ENCODE results near the gene CTIF.

The CTIF gene

GRCh38 chr18:48813833-48814489, 275.1 kb downstream of the CTIF start:
- no peak for DNase-seq (ENCODE audit: low read depth in 2 of 3, low spot score in 2 of 3)

DNA sequence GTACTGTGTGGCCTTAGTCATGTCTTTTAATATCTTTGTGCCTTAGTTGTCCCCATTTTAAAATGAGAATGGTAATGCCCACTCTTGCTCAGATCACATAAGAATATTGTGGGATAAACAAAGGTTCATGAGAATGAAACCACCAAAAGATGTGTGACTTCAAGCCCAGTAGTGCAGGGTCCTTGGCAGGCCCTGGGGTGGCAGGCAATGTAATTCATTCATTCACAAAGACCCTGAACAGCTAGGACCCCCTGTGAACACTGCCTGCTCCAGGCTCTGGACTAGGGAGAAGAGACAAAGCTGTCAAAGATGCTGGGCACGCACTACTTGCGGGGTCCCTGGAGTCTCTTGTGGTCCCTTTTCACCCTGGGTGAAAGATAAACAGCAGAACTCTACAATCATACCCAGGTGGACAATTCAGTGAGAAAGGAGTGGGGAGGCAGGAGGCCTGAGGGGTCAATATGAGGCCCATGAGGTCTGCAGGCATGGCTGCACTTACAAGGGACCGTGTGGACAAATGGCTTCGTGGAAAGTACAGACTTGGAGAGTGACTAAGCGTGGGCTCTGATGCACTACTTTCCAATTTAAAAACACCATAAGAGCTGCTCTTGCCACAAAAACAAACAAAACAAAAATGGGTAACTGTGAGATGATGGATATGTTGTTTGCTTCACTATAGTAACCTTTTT, 275.8 kb downstream of the CTIF start:
- DNase-seq (ENCODE audit: low read depth in 2 of 3, low spot score in 2 of 3): no peak

GRCh38 chr18:48815179-48815515, 276.3 kb downstream of the CTIF start:
- no peak for DNase-seq (ENCODE audit: low read depth in 2 of 3, low spot score in 2 of 3)

DNA sequence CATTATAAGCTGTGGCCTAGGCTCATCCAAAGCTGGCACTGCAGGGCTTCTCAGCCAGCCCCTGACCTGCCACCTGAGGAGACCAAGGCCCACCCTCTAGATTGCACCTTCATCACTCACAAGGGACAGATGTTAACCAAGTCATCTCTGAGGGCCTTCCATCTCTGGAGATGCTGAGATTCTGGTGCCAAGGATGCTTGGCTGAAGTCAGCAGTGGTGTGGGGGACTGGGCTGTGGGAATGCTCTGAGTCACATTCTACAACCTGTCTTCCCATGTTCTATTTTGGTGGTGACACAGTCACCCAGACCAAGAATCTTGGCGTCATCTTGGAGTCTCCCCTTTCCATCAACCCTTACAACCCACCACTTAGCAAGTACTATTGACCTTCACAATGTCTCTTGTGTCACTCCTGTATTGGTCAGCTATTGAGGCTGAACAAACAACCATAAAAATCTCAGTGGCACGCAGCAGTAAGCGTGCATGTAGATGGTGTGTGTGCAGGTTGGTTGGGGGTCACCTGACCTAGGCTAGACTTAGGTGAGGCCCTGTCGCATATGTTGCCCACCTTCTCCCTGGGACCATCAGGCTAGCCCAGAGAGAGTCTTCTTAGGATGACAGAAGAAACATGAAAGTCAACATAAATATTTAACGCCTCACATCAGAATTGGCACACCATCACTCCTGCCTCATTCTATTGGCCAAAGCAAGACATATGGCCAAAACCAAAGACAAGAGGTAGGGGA, 276.9 kb downstream of the CTIF start:
- DNase-seq (ENCODE audit: low read depth in 2 of 3, low spot score in 2 of 3): no peak

DNA sequence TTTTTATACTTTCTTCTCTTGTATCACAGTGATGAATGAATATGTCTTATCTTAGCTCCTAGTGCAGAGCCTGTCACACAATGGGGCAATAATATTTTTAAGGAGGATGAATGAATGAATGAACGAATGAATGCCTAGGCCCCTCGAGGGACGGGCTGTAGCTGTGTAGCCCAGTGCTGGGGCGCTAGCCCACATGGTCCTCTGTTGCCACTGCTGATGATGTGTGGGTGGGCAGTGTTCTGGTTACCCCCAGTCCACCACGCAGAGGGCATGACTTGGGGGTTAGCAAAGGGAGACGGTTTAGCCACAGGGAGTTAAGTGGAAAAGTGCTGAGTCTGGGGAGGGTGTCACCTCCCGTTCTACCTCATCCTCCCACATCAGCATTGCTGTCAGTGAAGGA, 277.7 kb downstream of the CTIF start:
- DNase-seq (ENCODE audit: low read depth in 2 of 3, low spot score in 2 of 3): no peak

DNA sequence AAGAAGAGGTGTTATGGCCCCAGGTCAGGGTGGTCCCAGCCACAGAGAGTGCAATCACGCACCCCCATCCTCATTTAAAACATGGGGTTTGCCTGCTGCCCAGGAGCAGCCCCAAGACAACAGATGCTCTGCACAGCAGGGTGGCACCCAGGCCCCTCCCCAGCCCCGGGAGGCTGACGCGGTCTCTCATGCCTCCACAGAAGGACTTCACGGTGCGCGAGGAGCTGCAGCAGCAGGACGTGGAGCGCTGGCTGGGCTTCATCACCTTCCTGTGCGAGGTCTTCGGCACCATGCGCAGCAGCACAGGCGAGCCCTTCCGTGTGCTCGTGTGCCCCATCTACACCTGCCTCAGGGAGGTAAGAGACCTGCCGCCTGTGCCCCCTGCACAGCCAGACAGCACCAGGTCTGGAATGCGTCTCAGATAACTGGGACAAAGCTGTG, 278.2 kb downstream of the CTIF start:
- no peak for DNase-seq (ENCODE audit: low read depth in 2 of 3, low spot score in 2 of 3)

GRCh38 chr18:48818329-48819254, 279.8 kb downstream of the CTIF start:
- no peak for DNase-seq (ENCODE audit: low read depth in 2 of 3, low spot score in 2 of 3)

DNA sequence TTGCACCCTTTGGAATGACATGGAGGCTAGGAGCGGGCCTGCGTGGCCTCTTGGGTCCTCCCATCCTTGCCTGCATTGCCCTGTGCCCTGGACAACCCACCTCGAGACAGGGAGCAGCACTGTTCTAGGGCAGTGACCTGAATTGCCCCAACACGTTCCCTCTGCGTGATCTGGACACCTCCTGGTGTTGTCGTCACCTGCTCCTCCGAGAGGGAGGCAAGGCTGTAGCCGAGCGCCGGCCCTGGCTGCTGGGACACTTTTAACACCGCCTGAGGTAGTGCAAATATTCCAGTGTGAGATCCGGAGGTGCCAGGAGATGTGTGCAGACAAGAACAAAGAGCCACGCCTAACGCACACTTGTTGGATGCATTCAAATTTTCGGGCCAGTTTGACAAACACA, 280.4 kb downstream of the CTIF start:
- no peak for DNase-seq (ENCODE audit: low read depth in 2 of 3, low spot score in 2 of 3)

DNA sequence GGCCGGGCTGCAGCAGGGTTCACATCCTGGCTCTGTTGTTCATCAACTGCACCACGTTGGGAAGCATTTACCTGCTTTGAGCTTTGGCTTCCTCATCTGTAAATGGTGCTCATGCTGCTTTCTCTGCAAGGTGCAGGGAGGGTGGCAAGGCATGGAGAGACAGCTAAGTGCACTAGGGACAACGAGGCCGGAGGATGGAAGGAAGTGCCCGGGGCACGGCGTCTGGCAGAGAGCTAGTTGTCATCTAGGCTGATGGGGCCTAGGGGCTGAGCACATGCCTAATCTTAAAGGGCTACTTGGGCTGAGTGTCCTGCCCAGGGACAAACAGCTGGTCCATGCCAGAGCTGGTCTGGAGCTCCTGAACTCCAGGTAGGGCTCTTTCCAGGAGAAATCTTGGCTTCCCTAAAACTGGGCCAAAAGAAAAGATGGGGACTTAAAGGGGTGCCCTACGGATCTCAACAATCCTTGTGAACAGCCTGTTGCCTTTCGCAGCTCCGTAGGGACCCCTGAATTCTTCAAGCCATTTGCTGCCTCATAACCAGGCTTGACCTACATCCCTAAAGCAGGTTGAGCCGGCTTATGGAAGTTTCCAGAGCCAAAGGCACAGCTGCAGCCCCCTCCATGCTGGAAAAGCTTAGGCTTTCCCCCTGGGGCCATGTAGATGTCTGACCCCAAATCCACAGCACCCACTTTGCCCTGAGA, 281.1 kb downstream of the CTIF start:
- no peak for DNase-seq (ENCODE audit: low read depth in 2 of 3, low spot score in 2 of 3)

GRCh38 chr18:48820483-48821250, 281.8 kb downstream of the CTIF start:
- no peak for DNase-seq (ENCODE audit: low read depth in 2 of 3, low spot score in 2 of 3)

- DNase-seq (ENCODE audit: low read depth in 2 of 3, low spot score in 2 of 3): no peak
Measured at GRCh38 chr18:48821251-48821590, 282.4 kb downstream of the CTIF start.

DNA sequence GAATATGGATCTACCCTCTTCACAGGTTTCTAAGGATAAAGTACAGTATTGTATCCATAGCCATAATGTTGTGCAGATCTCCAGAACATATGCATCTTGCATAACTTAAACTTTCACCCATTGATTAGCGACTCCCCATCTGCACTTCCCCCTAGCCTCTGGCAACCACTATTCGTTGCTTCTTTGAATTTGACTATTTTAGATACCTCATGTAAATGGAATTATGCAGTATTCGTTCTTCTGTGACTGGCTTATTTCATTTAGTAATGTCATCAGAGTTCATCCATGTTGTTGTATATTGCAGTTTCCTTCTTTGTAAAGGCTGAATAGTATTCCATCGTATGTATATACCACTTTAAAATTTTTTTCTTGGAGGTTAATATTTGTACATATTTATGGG, 283.0 kb downstream of the CTIF start:
- no peak for DNase-seq (ENCODE audit: low read depth in 2 of 3, low spot score in 2 of 3)

DNA sequence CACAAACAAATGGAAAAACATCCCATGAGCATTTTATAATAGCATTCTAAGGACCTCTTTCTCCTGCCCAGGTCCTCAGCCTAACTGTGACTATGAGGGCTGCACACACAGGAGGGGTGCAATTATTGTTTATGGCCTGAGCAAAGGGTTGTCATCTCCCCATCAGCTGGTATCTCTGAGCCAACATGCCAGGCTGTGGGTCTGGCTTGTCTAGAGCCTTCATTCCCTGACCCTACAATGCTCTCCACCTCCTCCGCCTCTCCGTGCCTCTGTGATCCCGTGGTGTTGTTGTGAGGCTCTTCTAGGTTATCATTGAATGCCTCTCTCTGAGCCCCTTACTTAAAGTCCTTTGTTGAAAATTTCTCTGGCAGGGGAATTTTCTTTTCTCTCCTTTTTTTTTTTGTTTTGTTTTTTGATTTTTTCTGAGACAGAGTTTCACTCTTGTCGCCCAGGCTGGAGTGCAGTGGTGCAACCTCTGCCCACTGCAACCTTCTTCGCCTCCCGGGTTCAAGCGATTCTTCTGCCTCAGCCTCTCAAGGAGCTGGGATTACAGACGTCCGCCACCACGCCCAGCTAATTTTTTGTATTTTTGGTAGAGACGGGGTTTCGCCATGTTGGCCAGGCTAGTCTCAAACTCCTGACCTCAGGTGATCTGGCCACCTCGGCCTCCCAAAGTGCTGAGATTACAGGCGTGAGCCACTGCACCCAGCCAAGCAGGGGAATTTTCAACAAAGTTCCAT, 285.6 kb downstream of the CTIF start:
- no peak for DNase-seq (ENCODE audit: low read depth in 2 of 3, low spot score in 2 of 3)

DNA sequence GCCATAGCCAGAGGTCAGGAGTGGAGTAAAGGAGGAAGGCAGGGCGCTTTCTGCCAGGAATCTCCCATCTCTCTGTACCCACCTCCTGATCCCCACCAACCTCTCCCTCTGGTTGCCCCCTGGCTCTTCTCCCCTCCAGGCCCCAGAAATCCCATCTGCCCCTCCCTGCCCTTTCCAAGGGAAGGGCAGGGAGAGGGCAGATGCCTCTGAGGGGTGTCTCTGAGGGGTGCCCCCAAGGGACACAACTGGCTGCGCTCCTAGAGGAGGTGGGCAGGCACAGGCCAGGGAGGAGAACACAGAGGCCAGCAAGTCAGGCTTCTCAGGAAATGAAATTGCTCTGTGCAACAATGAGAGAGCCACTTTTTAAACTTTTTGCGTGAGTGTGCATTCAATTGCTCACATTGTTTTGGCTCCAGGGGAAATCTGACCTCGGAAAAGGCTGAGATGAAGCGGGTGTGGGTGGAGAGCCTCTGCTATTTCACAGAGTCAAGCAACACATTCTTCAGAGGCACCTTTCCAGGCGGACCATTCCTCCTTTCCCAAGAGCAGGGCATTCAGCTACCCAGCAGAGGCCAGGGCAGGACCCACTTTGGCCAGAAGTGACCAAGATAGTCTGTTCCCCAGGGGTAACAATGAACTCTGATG, 286.4 kb downstream of the CTIF start:
- no peak for DNase-seq (ENCODE audit: low read depth in 2 of 3, low spot score in 2 of 3)

DNA sequence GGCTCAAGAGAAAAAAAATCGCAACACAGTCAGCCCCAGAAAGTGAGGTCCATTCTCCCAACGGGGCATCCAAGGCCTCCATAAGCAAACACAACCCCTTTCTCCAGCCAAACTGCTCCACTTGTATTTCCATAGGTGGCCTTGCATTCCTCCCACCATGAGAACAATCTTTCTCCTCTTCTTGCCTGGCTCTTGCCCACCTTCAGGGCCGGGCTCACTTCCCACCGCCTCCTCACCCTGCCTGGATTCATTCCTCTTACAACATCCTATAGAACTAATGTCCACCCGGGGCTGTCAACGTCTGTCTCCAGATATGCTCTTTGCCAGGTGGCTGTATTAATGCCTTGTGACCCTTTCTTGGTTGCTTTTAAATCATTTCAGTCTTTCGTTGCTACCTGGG, 287.4 kb downstream of the CTIF start:
- DNase-seq (ENCODE audit: low read depth in 2 of 3, low spot score in 2 of 3): no peak

DNA sequence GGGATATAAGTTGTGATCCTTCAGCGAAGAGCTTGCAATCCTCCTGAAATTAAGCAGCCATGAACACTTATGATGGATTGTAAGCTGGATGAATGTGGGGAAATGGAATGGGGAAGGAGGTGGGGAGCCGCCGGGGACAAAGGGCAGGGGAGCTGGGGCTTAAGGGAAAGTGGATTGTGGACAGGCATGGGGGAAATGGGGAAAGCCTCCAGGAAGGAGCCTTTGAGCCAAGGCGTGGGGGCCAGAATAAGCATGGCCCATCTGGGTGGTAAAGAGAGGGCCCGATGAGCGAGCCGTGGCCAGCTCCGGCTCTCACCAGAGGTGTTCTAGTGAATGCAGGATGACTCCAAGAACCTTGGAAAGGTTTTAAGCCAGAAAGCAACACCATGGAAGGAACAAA, 288.0 kb downstream of the CTIF start:
- no peak for DNase-seq (ENCODE audit: low read depth in 2 of 3, low spot score in 2 of 3)

- DNase-seq (ENCODE audit: low read depth in 2 of 3, low spot score in 2 of 3): no peak
Measured at GRCh38 chr18:48827291-48828193, 288.7 kb downstream of the CTIF start.

DNA sequence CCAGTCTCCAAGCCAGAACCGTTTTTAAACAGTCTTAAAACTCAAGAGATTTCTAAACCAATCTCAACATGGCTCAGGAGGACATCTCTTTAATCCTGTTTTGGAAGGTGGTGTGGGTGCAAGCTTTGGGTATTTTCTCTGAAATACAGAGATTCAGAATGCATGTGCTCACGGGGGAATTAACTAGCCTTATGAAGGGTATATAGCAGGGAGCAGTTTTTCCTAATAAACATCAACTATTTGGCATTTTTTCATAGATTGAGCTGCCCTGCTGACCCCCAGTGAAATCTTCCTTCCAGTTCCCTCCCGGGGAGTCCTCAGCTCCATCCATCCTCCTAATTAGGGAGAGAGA, 289.3 kb downstream of the CTIF start:
- DNase-seq (ENCODE audit: low read depth in 2 of 3, low spot score in 2 of 3): no peak
